GM18870 (cell line): ENCODE data around the gene ZNF165.
A peak's percentile ranks its signal among the peaks of the same experiment; 100 is the strongest.
"Not testable (repeated sequence)": the region's sequence is repeated elsewhere in the genome, so short reads cannot be mapped to it uniquely, and the experiment has no call there.

ENCODE experiments used
- ATAC-seq: cut with Tn5 transposase; IDR thresholded peaks from one replicate; pipeline ENCODE4 v1.9.1; 2021; ENCODE audit warnings: moderate library complexity; ENCODE audit not compliant: unreplicated experiment

ZNF165 gene

GRCh38 chr6:28121876-28122275 lies 41.5 kb downstream of the ZNF165 start:
- no peak for ATAC-seq

DNA sequence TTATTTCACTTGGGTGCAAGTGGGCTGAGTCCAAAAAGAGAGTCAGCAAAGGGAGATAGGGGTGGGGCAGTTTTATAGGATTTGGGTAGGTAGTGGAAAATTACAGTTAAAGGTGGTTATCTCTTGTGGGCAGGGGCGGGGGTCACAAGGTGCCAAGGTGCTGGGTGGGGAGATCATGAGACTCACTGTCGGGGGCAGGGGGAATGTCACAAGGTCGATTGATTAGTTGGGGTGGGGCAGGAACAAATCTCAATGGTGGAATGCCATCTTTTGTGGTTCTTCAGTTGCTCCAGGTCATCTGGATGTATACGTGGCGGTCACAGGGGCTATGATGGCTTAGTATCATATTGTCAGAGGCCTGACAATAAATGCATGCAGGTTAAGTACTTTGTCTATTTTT lies 41.9 kb downstream of the ZNF165 start:
- ATAC-seq: not testable (repeated sequence)

- ATAC-seq: no peak
Observed at GRCh38 chr6:28124350-28124970, 44.1 kb downstream of the ZNF165 start, which contains the start of gene ZSCAN16. TSS of gene ZSCAN16 (plus strand) at chr6:28124609. CDS start at chr6:28125444, 835 bp downstream.

DNA sequence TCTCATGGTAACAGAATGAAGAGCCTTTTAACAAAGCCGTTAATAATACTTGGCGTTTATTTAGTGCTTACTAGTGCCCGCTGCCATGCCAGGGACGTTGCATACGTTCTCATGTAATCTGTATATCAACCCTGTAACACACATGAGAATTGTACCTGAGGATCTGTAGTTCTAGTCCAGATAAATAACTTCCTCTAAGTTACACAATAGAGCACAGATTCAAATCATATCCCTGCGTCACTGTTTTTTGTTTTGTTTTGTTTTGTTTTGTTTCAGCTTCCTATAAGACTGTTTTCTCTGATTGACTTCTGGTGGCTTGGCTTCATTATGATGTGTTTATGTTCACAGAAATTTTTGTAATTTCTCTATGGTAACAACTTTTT lies 44.6 kb downstream of the ZNF165 start:
- ATAC-seq: no peak

DNA sequence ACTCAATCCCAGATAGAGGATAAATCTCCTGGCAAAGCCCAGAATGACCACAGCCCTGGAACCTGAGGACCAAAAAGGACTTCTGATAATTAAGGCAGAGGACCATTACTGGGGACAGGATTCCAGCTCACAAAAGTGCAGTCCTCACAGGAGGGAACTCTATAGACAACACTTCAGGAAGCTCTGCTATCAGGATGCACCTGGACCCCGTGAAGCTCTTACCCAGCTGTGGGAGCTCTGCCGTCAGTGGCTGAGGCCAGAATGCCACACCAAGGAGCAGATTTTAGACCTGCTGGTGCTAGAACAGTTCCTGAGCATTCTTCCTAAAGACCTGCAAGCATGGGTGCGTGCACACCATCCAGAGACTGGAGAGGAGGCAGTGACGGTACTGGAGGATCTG lies 45.0 kb downstream of the ZNF165 start:
- no peak for ATAC-seq

DNA sequence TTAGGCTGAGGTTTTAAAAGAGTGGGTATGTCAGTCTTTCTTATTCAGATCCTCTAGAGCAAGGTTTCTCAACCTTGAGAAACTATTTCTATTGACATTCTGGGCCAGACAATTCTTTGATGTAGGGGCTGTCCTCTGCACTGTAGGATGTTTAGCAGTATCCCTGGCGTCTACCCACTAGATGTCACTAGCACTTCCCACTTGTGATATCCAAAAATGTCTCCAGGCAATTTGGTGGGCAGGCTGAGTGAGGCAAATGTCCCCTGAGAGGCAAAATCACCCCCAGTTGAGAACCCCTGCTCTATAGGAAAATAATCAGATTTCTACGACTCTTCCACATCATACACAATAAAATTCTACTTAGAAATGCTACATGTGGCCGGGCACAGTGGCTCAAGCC lies 53.6 kb downstream of the ZNF165 start:
- ATAC-seq: no peak

GRCh38 chr6:28134716-28135115 lies 54.3 kb downstream of the ZNF165 start:
- no peak for ATAC-seq

- ATAC-seq: no peak
Observed at GRCh38 chr6:28135393-28135792, 55.0 kb downstream of the ZNF165 start.

DNA sequence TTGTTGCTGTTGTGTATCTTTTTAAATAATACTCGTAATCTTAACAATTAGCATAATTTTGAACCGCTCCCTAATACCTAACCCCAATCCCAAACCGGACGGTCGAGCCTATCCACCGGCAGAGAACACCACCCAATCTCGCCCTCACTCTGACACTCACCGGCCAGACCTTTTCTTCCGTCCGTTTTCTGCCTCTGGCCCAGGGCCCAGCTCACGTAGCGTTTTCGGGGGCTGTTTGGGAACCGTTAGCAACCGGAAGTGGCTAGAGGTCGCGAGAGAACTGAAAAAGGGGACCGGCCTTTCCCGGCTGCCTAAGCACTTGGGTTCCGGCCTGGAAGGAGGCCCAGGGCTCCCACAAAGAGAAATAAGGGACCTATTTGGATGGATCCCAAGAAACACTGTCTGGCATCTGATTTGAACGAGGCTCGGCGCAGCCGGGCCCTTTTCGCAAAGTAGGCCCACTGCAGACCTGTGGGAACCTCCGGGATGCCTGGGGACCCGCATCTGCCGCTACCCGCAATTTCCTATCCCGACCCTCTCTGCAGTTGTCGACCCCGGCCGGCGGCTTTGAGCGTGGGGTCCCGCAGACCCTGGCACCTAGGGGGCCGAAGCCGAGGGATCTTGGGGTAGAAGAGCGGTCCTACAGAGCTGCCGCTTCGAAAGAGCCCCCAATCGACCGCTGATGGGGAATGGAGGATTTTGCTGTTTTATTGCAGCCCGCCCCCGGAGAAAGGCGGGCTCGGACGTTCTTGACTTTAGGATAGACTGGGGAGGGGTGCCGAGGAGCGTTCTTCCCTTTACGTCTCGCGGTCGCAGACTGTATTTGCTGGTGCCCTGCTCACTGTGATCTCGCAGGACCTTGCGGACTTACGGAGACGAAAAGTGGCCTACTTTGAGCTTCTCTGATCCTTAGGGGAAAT lies 56.5 kb downstream of the ZNF165 start:
- peak; percentile 44 for ATAC-seq

DNA sequence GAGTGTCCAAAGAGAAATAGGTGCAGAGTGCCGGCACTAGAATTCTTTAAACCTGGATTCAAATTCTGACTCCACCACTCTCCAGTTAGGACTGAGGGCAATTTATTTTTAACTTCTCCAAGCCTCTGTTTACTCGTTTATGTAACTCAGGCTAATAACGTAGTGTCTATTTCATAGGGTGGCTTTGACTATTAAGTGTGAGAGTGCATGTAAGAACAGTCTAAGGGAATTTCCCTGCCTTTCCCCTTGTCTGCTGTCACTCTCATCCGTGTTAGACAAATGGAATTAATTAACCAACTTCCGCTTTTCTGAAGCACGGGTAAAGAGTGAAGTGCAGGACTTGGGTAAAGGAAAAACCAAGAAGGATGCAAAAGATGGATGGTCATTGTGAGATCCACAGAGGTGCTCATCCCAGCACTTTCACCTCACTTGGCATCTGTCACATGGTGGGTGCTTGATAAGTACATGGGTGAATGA lies 57.2 kb downstream of the ZNF165 start:
- ATAC-seq: peak; percentile 40
